ENCODE data around the gene CDK14.

GRCh38 chr7:90596671-90597562, 796 bp downstream of the CDK14 start:
- TF ChIP-seq, protein P1, sequence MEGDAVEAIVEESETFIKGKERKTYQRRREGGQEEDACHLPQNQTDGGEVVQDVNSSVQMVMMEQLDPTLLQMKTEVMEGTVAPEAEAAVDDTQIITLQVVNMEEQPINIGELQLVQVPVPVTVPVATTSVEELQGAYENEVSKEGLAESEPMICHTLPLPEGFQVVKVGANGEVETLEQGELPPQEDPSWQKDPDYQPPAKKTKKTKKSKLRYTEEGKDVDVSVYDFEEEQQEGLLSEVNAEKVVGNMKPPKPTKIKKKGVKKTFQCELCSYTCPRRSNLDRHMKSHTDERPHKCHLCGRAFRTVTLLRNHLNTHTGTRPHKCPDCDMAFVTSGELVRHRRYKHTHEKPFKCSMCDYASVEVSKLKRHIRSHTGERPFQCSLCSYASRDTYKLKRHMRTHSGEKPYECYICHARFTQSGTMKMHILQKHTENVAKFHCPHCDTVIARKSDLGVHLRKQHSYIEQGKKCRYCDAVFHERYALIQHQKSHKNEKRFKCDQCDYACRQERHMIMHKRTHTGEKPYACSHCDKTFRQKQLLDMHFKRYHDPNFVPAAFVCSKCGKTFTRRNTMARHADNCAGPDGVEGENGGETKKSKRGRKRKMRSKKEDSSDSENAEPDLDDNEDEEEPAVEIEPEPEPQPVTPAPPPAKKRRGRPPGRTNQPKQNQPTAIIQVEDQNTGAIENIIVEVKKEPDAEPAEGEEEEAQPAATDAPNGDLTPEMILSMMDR (IDR thresholded peaks at IDR 0.05), result no peak
- no peak for TF ChIP-seq POLR2A (IDR thresholded peaks at IDR 0.05)
